Central memory CD8-positive, alpha-beta T cell (primary cell): ENCODE data around the gene RANBP9.

ENCODE experiments used
- ATAC-seq: fragments of 150-1000 bp; cut with Tn5 transposase; replicated peaks from 2 replicates; pipeline ENCODE4 v1.10.0; 2022; ENCODE audit warnings: mild to moderate bottlenecking, moderate FRiP score, moderate number of reproducible peaks; ENCODE audit not compliant: poor library complexity, severe bottlenecking; ENCODE audit errors: extremely low read depth
- DNase-seq, 2 donors: peaks; one replicate each; pipeline ENCODE4 v3.0.0; 2021; ENCODE audit warnings: low spot score in 2 of 2
- H3K27ac Mint-ChIP-seq: one replicate; pipeline ENCODE4 v1.8.0; 2022; ENCODE audit warnings: low read depth, mild to moderate bottlenecking, moderate library complexity, mixed read lengths
- H3K27me3 Mint-ChIP-seq: one replicate; pipeline ENCODE4 v1.8.0; 2022; ENCODE audit warnings: mixed read lengths
- H3K36me3 Mint-ChIP-seq: one replicate; pipeline ENCODE4 v1.8.0; 2022; ENCODE audit warnings: mild to moderate bottlenecking, moderate library complexity, mixed read lengths; ENCODE audit not compliant: insufficient read depth
- H3K4me1 Mint-ChIP-seq: one replicate; pipeline ENCODE4 v1.8.0; 2022; ENCODE audit warnings: mixed read lengths
- H3K4me3 Mint-ChIP-seq: one replicate; pipeline ENCODE4 v1.8.0; 2022; ENCODE audit warnings: mild to moderate bottlenecking, moderate library complexity, mixed read lengths
- H3K9me3 Mint-ChIP-seq: one replicate; pipeline ENCODE4 v1.8.0; 2022; ENCODE audit warnings: mixed read lengths

RANBP9 gene

DNA sequence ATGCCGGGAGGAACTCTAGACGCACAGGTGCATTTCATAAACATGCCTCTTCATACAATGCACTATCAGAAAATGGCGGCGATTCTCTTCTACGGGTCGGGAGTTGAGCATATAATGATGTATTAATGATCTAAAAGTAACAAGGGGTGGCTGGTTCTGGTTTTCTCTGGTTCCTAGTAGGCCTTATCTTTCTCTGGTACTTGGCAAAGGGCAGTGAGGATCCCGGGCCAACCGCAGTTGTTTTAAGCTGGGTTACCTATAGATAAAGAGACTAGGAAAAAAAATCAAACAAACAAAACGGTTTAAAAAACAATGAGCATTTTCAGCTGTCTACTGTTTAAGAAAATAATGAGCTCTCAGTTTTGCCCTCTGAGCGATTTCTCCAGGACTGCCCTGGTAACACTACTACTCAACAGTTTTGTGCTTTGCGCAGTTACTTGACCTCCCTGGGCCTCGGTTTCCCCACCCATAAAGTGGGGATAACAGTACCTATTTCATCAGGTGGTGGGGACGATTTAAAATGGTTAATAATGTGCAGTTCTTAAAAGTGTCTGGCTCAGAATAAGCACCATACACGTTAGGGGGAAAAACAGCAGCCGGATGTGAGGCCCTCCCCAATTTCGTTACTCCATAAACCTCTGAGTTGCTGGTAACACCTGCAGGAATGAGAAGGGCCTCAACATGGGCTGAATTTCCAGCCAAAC lies 138.5 kb downstream of the RANBP9 start:
- H3K4me3 Mint-ChIP-seq, result peak overlapping the region; percentile 97
- ATAC-seq, result no peak
- H3K9me3 Mint-ChIP-seq, result no peaks in the 10 kb centered on the region
- peaks cover 17% of the 10 kb centered on the region for H3K4me1 Mint-ChIP-seq
- H3K27ac Mint-ChIP-seq, result peak overlapping the region; percentile 95
- H3K36me3 Mint-ChIP-seq, result peaks cover 14% of the 10 kb centered on the region
- no peaks in the 10 kb centered on the region for H3K27me3 Mint-ChIP-seq
- DNase-seq, result no peak

DNA sequence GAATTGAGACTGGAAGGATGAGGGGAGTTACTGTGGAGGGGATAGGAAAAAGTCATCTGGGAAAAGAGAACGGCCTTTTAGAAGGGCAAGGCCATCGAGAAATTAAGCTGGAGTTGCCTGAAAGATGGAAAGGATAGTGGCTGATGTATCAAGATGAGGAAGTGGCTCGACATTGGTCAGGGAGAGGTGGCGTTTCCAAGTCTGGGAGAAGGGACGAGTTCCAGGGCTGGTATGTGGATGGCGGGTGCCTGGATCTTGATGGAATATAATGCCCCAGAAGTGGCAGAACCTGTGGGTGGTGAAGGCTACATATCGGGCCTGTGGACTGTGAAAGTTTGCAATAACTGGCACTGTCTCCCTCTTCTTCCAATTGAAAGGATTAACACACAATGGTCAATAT lies 139.4 kb downstream of the RANBP9 start:
- H3K9me3 Mint-ChIP-seq, result no peaks in the 10 kb centered on the region
- H3K27ac Mint-ChIP-seq, result no peak overlapping the region
- ATAC-seq (no peak), DNase-seq (no peak)
- peaks cover 13% of the 10 kb centered on the region for H3K36me3 Mint-ChIP-seq
- H3K4me3 Mint-ChIP-seq, result peak overlapping the region; percentile 37
- H3K27me3 Mint-ChIP-seq, result peaks cover 3% of the 10 kb centered on the region
- H3K4me1 Mint-ChIP-seq, result peaks cover 17% of the 10 kb centered on the region
